Activated B cell treated with CpG ODN at 0.5 μM for 24 hours (primary cell): Measurements from ENCODE around the gene EMC8. TPM values are rescaled to one million over a fixed set of nuclear protein-coding genes. Genes with fewer than 3 reads are reported as not detected.

Experiments
- ATAC-seq: fragments of 200-7000 bp; cut with Tn5 transposase; one replicate; pipeline ENCODE4 v1.10.0; 2021; ENCODE audit warnings: low read depth, mild to moderate bottlenecking, moderate library complexity
- CTCF ChIA-PET: fragments of 350-600 bp; sonication (Branson Sonifier 250); formaldehyde crosslinking; loops from one replicate; lab custom pipeline; 2021; ENCODE audit warnings: antibody characterized with exemption; lab: Charles Lee
- POLR2A ChIA-PET: fragments of 350-600 bp; sonication (Branson Sonifier 250); formaldehyde crosslinking; loops from one replicate; lab custom pipeline; 2021; ENCODE audit warnings: antibody characterized with exemption; lab: Charles Lee
- DNase-seq: peaks from one replicate; pipeline ENCODE4 v3.0.0; 2022
- H3K27ac Mint-ChIP-seq: one replicate; pipeline ENCODE4 v1.8.0; 2020; ENCODE audit warnings: mixed read lengths
- H3K27me3 Mint-ChIP-seq: one replicate; pipeline ENCODE4 v1.8.0; 2021; ENCODE audit warnings: mixed read lengths
- H3K36me3 Mint-ChIP-seq: one replicate; pipeline ENCODE4 v1.8.0; 2021; ENCODE audit warnings: low read depth, mixed read lengths
- H3K4me1 Mint-ChIP-seq: one replicate; pipeline ENCODE4 v1.8.0; 2021; ENCODE audit warnings: mixed read lengths
- H3K4me3 Mint-ChIP-seq: one replicate; pipeline ENCODE4 v1.8.0; 2020; ENCODE audit warnings: mild to moderate bottlenecking, mixed read lengths
- H3K9me3 Mint-ChIP-seq: one replicate; pipeline ENCODE4 v1.8.0; 2020; ENCODE audit warnings: mixed read lengths
- CTCF ChIP-seq: fragments of 200-600 bp; IDR thresholded peaks from one replicate; pipeline ENCODE4 v1.8.0; 2022; ENCODE audit warnings: antibody characterized with exemption, mild to moderate bottlenecking
- intact Hi-C: fragments of 100-400 bp; cut with micrococcal nuclease; formaldehyde crosslinking; loops from one replicate; pipeline ENCODE4 v1.15.1; 2024
- total RNA-seq: library from RNA; stranded (reverse); gene quantifications from 2 replicates; pipeline ENCODE4 v1.2.3, GENCODE V29; 2022

Gene EMC8
- total RNA-seq, 1 donor from 2014 or later = 27.8 TPM

GRCh38 chr16:85781695-85782370 lies 17.5 kb downstream of the EMC8 start:
- H3K27ac Mint-ChIP-seq = no peak overlapping the region
- ATAC-seq = no peak
- no peak for DNase-seq
- no peak for TF ChIP-seq CTCF
- H3K9me3 Mint-ChIP-seq = no peaks in the 10 kb centered on the region
- POLR2A ChIA-PET = no interaction called here
- intact Hi-C loops = no loop called here
- H3K36me3 Mint-ChIP-seq = peaks cover 71% of the 10 kb centered on the region
- CTCF ChIA-PET = no interaction called here
- H3K4me1 Mint-ChIP-seq = peaks cover 5% of the 10 kb centered on the region
- H3K27me3 Mint-ChIP-seq = no peaks in the 10 kb centered on the region
- H3K4me3 Mint-ChIP-seq = no peak overlapping the region

GRCh38 chr16:85781156-85781555 lies 18.2 kb downstream of the EMC8 start:
- no peak overlapping the region for H3K4me3 Mint-ChIP-seq
- no peaks in the 10 kb centered on the region for H3K9me3 Mint-ChIP-seq
- DNase-seq (no peak), ATAC-seq (no peak)
- intact Hi-C loops = no loop called here
- TF ChIP-seq CTCF = no peak
- H3K4me1 Mint-ChIP-seq = peaks cover 3% of the 10 kb centered on the region
- no peak overlapping the region for H3K27ac Mint-ChIP-seq
- CTCF ChIA-PET = no interaction called here
- POLR2A ChIA-PET = interaction anchor here (0.6 to 0.7 kb wide), 2 partner anchors 19 to 46 kb away, joined by 5 to 8 read pairs; no protein-coding TSS in a partner anchor
- H3K27me3 Mint-ChIP-seq = no peaks in the 10 kb centered on the region
- peaks cover 71% of the 10 kb centered on the region for H3K36me3 Mint-ChIP-seq

DNA sequence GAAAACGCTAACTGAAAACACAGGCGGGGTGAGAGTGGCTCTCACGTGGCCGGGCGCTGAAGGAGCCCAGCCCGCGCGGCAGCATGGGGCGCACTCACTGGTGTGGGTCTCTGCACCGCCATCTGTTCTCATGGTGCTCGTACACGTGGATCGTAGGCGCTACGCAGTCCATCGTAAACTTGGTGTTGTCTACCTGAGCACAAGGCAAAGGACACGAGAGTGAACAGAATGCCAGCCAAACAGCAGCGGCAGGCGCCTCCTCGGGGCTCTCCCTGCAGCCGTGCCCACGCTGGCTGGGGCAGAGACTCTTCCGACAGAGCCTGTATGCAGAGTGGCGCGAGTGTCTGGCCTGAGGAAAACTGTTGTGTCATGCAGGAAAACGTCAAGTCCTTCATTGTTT lies 19.1 kb downstream of the EMC8 start:
- peaks cover 3% of the 10 kb centered on the region for H3K4me1 Mint-ChIP-seq

DNA sequence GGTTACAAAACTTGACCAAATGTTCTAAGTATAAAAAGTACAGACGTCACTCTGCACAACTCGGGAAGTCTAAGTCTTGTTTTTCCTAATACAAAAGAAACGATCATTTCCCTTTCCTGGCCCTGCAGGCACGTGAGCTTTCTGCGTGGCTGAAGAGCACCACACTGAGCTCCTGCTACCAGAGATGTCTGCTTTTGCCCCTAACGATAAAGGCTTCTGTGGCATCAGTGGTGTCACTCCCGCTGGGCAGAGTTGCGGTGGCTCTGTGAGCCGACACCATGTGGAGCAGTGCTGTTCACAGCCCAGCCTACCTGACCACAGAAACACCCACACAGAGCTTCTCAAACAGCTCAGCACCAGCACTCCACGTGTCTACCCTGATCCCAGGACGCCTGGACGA lies 20.5 kb downstream of the EMC8 start:
- H3K4me3 Mint-ChIP-seq = no peak overlapping the region
- ATAC-seq (no peak), DNase-seq (no peak)
- CTCF ChIA-PET = no interaction called here
- peaks cover 3% of the 10 kb centered on the region for H3K4me1 Mint-ChIP-seq
- TF ChIP-seq CTCF = no peak
- H3K27me3 Mint-ChIP-seq = no peaks in the 10 kb centered on the region
- H3K27ac Mint-ChIP-seq = no peak overlapping the region
- H3K9me3 Mint-ChIP-seq = no peaks in the 10 kb centered on the region
- H3K36me3 Mint-ChIP-seq = peaks cover 64% of the 10 kb centered on the region
- POLR2A ChIA-PET = interaction anchor here (1.6 kb wide), 1 partner anchor 22 kb away, joined by 3 read pairs; no protein-coding TSS in a partner anchor
- intact Hi-C loops = no loop called here

More for the DNA sequence above, 19.1 kb downstream of the EMC8 start:
- intact Hi-C loops = no loop called here
- CTCF ChIA-PET = no interaction called here
- Mint-ChIP-seq H3K4me3 (no peak overlapping the region), H3K27ac (no peak overlapping the region), H3K27me3 (no peaks in the 10 kb centered on the region), H3K9me3 (no peaks in the 10 kb centered on the region), H3K36me3 (peaks cover 64% of the 10 kb centered on the region)
- no peak for DNase-seq
- ATAC-seq = no peak
- TF ChIP-seq CTCF = no peak
- POLR2A ChIA-PET = no interaction called here

GRCh38 chr16:85777583-85778310 lies 21.6 kb downstream of the EMC8 start:
- no peak overlapping the region for H3K27ac Mint-ChIP-seq
- CTCF ChIA-PET = no interaction called here

More at GRCh38 chr16:85777583-85778310, 21.6 kb downstream of the EMC8 start:
- POLR2A ChIA-PET = interaction anchor here (1.6 kb wide), 1 partner anchor 21 kb away, joined by 3 read pairs; no protein-coding TSS in a partner anchor
- DNase-seq (no peak), ATAC-seq (no peak)
- intact Hi-C loops = no loop called here
- H3K27me3 Mint-ChIP-seq = no peaks in the 10 kb centered on the region
- no peak overlapping the region for H3K4me3 Mint-ChIP-seq
- H3K4me1 Mint-ChIP-seq = no peaks in the 10 kb centered on the region
- H3K36me3 Mint-ChIP-seq = peaks cover 55% of the 10 kb centered on the region
- no peaks in the 10 kb centered on the region for H3K9me3 Mint-ChIP-seq
- no peak for TF ChIP-seq CTCF
